Esophagus squamous epithelium (tissue), 4 donors: Measurements from ENCODE around the gene CTSS.

Experiments used
- CTCF ChIP-seq, 6 experiments: fragments of 450-650 bp in 4 of 6; fragments of 200-600 bp in 2 of 6; sonication (generic) in 2 of 6; IDR thresholded peaks; one replicate each; pipeline ENCODE4 v1.5.1; 2016 to 2019; ENCODE audit warnings: antibody characterized with exemption in 6 of 6, mild to moderate bottlenecking in 4 of 6, moderate library complexity in 4 of 6
- POLR2A ChIP-seq, 4 donors: fragments of 450-650 bp; IDR thresholded peaks; one replicate each; pipeline ENCODE4 v1.6.1; 2017; ENCODE audit warnings: antibody characterized with exemption in 4 of 4, mild to moderate bottlenecking in 4 of 4, moderate library complexity in 3 of 4

DNA sequence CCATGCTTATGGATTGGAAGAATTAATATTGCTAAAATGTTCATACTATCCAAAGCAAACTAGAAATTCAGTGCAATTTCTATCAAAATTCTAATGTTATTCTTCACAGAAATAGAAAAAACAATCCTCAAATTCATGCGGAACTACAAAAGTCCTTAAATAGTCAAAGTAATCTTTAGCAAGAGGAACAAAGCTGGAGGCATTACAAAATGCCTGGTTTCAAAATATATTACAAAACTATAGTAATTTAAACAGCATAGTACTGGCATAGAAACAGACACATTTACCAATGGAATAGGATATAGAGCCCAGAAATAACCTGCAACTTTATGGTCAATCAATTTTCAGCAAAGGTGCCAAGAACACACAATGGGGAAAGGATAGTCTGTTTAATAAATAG, 3.8 kb downstream of the CTSS start:
- TF ChIP-seq POLR2A (IDR thresholded peaks at IDR 0.05) (no peak), CTCF (IDR thresholded peaks at IDR 0.05) (no peak)
